Dendritic cell treated with granulocyte-macrophage colony-stimulating factor and Interleukin-4, amounts not matched to agents 40 ng/mL and 50 ng/mL, for 4 days (primary cell): ENCODE data around the gene ADAM23.

ENCODE experiments used
- H3K27ac Mint-ChIP-seq: one replicate; pipeline ENCODE4 v1.8.0; 2022; ENCODE audit warnings: mild to moderate bottlenecking, mixed read lengths
- H3K27me3 Mint-ChIP-seq: one replicate; pipeline ENCODE4 v1.8.0; 2022; ENCODE audit warnings: mild to moderate bottlenecking, mixed read lengths
- H3K36me3 Mint-ChIP-seq: one replicate; pipeline ENCODE4 v1.8.0; 2022; ENCODE audit warnings: low read depth, mixed read lengths
- H3K4me1 Mint-ChIP-seq: one replicate; pipeline ENCODE4 v1.8.0; 2022; ENCODE audit warnings: low read depth, mixed read lengths
- H3K4me3 Mint-ChIP-seq: one replicate; pipeline ENCODE4 v1.8.0; 2022; ENCODE audit warnings: mild to moderate bottlenecking, moderate library complexity, mixed read lengths
- H3K9me3 Mint-ChIP-seq: one replicate; pipeline ENCODE4 v1.8.0; 2022; ENCODE audit warnings: mixed read lengths
- intact Hi-C: fragments of 100-400 bp; cut with micrococcal nuclease; formaldehyde crosslinking; loops from one replicate; pipeline ENCODE4 v1.15.0; 2022

The ADAM23 gene

DNA sequence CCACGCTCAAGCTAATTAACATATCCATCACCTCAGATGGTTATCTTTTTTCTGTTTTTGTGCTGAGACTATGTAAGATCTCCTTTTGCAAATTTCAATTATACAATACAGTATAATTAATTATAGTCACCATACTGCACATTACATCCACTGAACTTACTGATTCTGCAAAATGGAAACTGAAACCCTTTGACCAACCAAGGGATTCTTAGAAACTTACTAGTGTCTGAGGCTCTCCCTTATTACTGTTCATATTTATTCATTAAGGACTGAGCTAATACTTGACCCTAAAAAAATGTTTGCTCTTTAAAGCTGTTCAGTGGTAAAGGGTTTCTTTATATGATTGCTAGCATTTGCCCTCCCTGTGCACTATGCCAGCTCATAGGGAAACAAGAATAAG is 50.7 kb downstream of the ADAM23 start:
- Mint-ChIP-seq H3K27me3 (no peaks in the 10 kb centered on the region), H3K9me3 (peaks cover 9% of the 10 kb centered on the region), H3K4me1 (no peaks in the 10 kb centered on the region), H3K4me3 (no peak overlapping the region), H3K36me3 (no peaks in the 10 kb centered on the region), H3K27ac (no peak overlapping the region)
- intact Hi-C loops = no loop called here

DNA sequence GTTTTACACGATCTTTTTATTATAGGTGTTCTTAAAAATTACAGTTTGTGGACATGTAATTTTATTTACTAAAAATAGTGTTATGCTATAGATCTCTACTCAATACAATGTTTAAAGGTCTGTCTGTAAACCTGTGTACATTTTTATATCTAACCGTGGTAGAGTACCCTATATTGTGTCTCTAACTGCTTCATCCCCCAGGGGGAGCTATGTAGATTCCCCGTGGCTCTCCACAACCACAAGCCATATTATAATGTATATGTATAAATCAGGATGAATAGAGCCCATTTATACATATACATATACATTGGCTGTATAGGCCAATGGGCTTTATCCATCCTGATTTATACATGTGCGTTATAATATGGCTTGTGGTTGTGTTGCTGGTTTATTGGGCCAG is 59.4 kb downstream of the ADAM23 start:
- H3K27me3 Mint-ChIP-seq = no peaks in the 10 kb centered on the region
- H3K4me1 Mint-ChIP-seq = no peaks in the 10 kb centered on the region
- H3K4me3 Mint-ChIP-seq = no peak overlapping the region
- H3K36me3 Mint-ChIP-seq = no peaks in the 10 kb centered on the region
- intact Hi-C loops = no loop called here
- H3K27ac Mint-ChIP-seq = no peak overlapping the region
- H3K9me3 Mint-ChIP-seq = no peaks in the 10 kb centered on the region

DNA sequence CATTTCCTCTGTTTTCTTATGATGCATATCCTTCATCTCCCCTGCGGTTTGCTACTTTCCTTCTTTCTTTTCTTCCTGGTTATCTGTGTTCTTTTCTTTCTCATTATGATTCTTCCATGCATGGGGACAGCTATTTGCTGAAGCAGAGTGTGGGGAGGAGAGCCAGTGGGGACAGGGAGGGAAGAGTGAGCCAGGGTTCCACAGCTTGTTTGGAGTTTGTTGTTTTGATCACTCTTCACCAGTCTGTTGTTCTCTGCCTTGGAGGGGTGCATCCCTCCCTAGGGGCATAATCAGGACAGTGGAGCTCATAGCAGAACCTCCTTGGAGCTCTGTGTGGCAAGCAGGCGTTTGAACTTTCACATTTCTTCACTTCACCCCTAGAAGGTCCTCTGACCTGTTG is 68.0 kb downstream of the ADAM23 start:
- Mint-ChIP-seq H3K9me3 (no peaks in the 10 kb centered on the region), H3K4me1 (no peaks in the 10 kb centered on the region), H3K4me3 (no peak overlapping the region), H3K27me3 (peaks cover 4% of the 10 kb centered on the region), H3K36me3 (no peaks in the 10 kb centered on the region), H3K27ac (no peak overlapping the region)
- intact Hi-C loops = no loop called here

DNA sequence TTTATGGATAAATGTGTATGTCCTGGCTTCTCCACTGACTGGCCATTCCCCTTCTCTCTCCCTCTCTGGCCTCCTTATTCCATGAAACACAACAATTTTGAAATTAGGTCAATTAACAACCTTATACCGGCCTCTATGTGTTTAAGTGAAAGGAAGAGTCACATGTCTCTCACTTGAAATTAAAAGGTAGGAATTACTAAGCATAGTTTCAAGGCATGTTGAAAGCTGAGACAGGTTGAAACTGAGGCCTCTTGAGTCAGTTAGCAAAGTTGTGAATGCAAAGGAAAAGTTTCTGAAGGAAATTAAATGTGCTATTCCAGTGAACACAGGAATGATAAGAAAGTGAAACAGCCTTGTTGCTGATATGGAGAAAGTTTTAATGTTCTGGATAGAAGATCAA is 69.7 kb downstream of the ADAM23 start:
- no peaks in the 10 kb centered on the region for H3K9me3 Mint-ChIP-seq
- no peaks in the 10 kb centered on the region for H3K4me1 Mint-ChIP-seq
- no peak overlapping the region for H3K4me3 Mint-ChIP-seq
- intact Hi-C loops = no loop called here
- H3K36me3 Mint-ChIP-seq = no peaks in the 10 kb centered on the region
- H3K27me3 Mint-ChIP-seq = peaks cover 4% of the 10 kb centered on the region
- no peak overlapping the region for H3K27ac Mint-ChIP-seq

DNA sequence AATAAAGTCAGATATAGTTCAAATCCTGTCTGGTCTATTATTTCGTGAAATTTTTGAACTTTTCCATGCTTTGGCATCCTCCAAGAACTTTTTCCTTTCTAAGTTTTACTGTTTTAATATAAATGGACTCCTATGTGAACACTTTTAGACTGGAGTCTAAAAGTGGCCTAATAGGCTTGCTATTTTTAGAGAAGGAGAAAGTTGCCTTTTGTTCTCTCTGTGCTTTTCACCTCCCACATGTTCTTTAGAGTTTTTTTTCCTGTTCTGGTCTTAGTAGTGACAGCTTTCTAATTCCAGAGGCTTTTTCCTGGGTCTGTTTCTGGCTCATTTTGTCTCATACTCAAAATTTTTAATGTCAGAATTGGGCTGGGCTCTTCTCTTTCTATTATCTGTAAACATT is 72.2 kb downstream of the ADAM23 start:
- Mint-ChIP-seq H3K27me3 (peaks cover 4% of the 10 kb centered on the region), H3K4me1 (no peaks in the 10 kb centered on the region), H3K4me3 (no peak overlapping the region), H3K36me3 (no peaks in the 10 kb centered on the region), H3K27ac (no peak overlapping the region), H3K9me3 (no peaks in the 10 kb centered on the region)
- intact Hi-C loops = no loop called here

DNA sequence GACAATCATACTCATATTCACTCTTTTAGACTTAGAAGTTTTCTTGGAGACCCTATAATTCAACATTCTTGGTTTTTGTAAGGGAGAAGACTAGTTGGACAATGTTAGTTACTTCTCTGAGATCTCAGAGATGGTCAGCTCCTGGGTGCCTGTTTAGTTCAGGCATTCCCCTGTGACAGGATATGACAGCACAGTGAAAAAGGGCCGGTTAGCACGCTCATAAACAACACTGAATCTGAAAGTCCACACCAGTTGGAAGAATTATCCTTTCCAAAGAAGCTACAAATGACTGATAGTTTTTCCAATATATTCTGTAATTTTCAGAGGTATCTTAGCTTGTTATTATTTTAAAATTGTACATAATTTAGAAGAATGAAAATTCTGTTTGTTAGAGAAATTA is 75.7 kb downstream of the ADAM23 start:
- intact Hi-C loops = no loop called here
- Mint-ChIP-seq H3K27me3 (no peaks in the 10 kb centered on the region), H3K36me3 (no peaks in the 10 kb centered on the region), H3K27ac (no peak overlapping the region), H3K4me1 (no peaks in the 10 kb centered on the region), H3K9me3 (no peaks in the 10 kb centered on the region), H3K4me3 (no peak overlapping the region)

DNA sequence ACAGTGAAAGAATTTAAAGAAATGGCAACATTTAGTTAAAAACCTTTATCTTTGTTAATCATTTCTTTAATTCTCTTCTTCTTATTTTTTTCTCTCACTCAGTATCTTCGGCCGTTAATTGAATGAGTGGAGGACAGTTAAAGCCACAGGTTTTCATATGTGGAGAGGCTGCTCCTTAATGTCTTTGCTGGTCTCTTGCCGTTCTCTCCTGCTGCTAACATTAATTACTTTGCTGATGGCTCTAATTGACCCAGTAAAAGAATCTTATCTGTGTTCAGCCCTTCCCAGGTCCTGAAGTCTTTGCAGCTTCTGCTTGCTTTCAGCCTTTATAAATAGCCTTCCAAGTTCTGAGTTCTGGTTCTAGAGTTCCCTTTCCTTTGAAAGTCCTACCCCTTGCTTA is 77.1 kb downstream of the ADAM23 start:
- H3K4me1 Mint-ChIP-seq = no peaks in the 10 kb centered on the region

DNA sequence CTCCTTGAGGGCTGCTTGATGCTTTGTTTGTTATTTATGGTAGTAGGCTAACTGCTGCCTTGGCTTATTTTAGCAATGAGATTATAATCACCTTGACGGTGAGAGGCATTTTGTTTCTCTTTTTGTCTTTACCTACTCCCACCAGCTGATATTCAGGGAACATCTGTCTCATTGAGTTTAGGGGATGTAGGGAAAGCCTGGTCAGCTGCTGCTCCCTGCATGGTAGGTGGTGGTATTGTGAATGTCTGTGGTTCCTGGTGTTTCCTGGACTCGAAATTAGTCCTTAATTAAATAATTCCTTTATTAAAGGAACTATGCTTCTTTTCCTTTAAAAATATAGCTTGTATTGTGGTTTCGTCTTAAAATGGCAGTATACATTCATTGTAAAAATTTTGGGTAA is 77.8 kb downstream of the ADAM23 start:
- no peaks in the 10 kb centered on the region for H3K27me3 Mint-ChIP-seq
- no peak overlapping the region for H3K27ac Mint-ChIP-seq
- no peak overlapping the region for H3K4me3 Mint-ChIP-seq
- intact Hi-C loops = no loop called here
- H3K36me3 Mint-ChIP-seq = no peaks in the 10 kb centered on the region
- H3K9me3 Mint-ChIP-seq = no peaks in the 10 kb centered on the region
- H3K4me1 Mint-ChIP-seq = no peaks in the 10 kb centered on the region

More for the DNA sequence above, 77.1 kb downstream of the ADAM23 start:
- H3K27me3 Mint-ChIP-seq = no peaks in the 10 kb centered on the region
- no peak overlapping the region for H3K4me3 Mint-ChIP-seq
- intact Hi-C loops = no loop called here
- no peaks in the 10 kb centered on the region for H3K9me3 Mint-ChIP-seq
- no peaks in the 10 kb centered on the region for H3K36me3 Mint-ChIP-seq
- no peak overlapping the region for H3K27ac Mint-ChIP-seq

DNA sequence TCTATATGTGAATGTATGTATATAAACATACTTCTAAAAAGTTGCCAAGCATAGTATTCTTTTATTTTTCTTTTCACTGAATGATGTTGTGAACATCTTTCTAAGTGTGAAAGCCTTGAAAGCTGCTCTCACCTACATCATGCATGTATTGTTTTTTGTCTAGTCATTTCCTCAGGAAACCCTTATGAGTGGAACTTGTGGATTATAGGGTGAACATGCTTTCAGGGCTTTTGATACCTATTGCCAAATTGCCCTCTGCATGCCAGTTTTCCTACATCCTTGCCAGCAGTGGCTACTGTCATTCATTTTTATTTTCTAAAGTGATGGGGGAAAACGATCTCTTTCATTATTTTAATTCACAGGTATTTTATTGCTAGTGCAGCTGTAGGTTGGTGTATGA is 78.3 kb downstream of the ADAM23 start:
- H3K36me3 Mint-ChIP-seq = no peaks in the 10 kb centered on the region
- H3K9me3 Mint-ChIP-seq = no peaks in the 10 kb centered on the region
- H3K4me3 Mint-ChIP-seq = no peak overlapping the region
- no peaks in the 10 kb centered on the region for H3K4me1 Mint-ChIP-seq
- intact Hi-C loops = no loop called here
- no peak overlapping the region for H3K27ac Mint-ChIP-seq
- H3K27me3 Mint-ChIP-seq = no peaks in the 10 kb centered on the region

DNA sequence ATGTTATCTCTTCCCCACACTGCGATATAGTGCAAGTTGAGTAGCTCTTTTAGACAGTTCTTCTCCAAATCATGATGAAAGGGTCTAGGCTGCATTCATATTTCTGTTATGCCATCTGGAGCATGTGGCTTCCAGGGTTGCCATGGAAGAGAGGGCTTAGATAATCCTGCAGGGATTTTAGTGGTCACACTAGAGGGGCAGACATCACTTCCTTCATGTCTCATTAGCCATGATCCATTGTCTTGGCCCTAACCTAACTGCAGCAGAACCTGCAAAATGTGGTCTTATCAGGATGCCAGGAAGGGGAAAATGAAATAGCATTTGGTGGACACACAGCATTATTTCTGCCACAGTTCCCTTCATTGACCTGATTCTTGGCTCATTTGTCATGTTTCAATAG is 83.1 kb downstream of the ADAM23 start:
- H3K9me3 Mint-ChIP-seq = no peaks in the 10 kb centered on the region
- intact Hi-C loops = no loop called here
- no peak overlapping the region for H3K4me3 Mint-ChIP-seq
- H3K4me1 Mint-ChIP-seq = no peaks in the 10 kb centered on the region
- H3K36me3 Mint-ChIP-seq = no peaks in the 10 kb centered on the region
- no peaks in the 10 kb centered on the region for H3K27me3 Mint-ChIP-seq
- H3K27ac Mint-ChIP-seq = no peak overlapping the region

DNA sequence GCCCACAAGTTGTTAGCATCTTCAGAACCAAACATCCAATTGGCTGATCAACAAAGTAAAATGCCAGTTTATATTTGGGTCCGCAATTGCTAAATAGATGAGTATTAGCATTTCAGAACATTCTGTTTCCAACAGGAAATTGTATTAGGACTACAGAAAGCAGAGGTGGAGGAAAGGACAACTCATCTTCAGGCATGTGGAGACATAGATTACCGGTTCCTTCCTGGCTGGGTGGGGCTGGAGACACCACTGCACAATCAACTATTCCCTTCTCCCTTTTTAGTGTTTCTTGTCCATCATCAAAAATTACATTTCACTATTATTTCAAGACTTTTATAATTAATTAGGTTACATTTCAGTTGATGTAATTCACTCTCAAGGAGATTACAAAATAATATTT is 83.8 kb downstream of the ADAM23 start:
- intact Hi-C loops = no loop called here
- Mint-ChIP-seq H3K9me3 (no peaks in the 10 kb centered on the region), H3K4me3 (no peak overlapping the region), H3K4me1 (no peaks in the 10 kb centered on the region), H3K27me3 (no peaks in the 10 kb centered on the region), H3K27ac (no peak overlapping the region), H3K36me3 (no peaks in the 10 kb centered on the region)

DNA sequence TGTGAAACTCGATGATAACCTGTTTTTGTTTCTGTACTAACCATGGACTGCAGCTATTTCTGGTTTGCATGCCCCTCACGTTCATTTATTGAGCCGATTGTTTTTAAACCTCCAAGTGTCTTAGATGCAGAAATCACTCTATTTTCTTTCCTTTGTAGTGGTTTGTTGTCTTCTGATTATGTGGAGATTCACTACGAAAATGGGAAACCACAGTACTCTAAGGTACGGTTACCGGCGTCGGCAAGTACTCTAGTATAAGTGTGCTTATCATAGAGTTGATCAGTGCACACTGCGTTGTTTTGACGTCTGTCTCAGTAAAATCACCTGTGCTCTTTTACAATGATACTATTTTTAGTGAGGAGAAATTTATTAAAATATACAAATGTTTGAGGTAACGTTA is 87.4 kb downstream of the ADAM23 start:
- Mint-ChIP-seq H3K27ac (no peak overlapping the region), H3K4me3 (no peak overlapping the region), H3K9me3 (no peaks in the 10 kb centered on the region), H3K4me1 (no peaks in the 10 kb centered on the region), H3K27me3 (no peaks in the 10 kb centered on the region), H3K36me3 (no peaks in the 10 kb centered on the region)
- intact Hi-C loops = no loop called here

DNA sequence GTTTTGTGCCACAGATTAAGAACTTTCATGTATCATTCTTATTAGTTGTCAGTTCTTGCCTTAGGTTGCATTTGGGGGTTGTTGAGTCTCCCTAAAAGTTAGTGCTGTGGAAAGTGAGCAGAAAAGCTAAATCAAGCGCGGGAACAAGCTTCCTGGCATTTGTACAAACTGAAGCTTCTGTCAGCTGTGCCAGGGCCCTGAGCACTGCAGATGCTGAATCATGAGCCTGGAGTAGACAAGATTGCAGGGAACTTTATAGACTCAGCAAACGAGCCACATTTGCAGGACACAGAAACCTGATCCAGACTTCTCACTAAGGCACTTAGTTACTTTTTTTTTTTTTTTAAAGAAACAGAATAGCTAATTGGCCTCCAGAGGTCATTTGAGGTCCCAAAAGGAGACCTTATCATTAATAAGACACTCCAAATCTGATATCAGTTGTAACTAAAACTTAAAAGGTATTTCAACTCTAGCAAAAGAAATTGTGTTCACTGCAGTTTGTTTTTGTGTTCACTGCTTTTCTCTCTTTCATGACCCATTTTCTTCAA is 88.7 kb downstream of the ADAM23 start:
- no peak overlapping the region for H3K4me3 Mint-ChIP-seq
- H3K4me1 Mint-ChIP-seq = no peaks in the 10 kb centered on the region
- no peak overlapping the region for H3K27ac Mint-ChIP-seq
- intact Hi-C loops = no loop called here
- H3K27me3 Mint-ChIP-seq = no peaks in the 10 kb centered on the region
- H3K9me3 Mint-ChIP-seq = no peaks in the 10 kb centered on the region
- no peaks in the 10 kb centered on the region for H3K36me3 Mint-ChIP-seq

DNA sequence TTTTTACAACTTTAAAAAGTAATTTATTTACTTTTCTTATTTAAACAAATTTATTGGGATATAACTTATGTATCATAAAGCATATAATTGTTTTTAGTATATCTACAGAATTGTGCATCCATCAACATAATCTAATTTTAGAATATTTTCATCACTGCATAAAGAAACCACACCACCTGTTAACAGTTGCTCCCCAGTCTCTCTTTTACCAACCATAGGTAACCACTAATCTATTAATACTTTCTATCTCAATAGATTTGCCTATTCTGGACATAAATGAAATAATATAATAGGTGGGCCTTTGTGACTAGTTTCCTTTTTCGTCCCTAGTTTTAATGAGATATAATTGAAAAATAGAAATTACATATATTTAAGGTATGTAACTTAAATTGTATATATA is 90.6 kb downstream of the ADAM23 start:
- no peaks in the 10 kb centered on the region for H3K36me3 Mint-ChIP-seq
- H3K4me3 Mint-ChIP-seq = no peak overlapping the region
- H3K9me3 Mint-ChIP-seq = no peaks in the 10 kb centered on the region
- H3K27ac Mint-ChIP-seq = no peak overlapping the region
- intact Hi-C loops = no loop called here
- H3K4me1 Mint-ChIP-seq = no peaks in the 10 kb centered on the region
- no peaks in the 10 kb centered on the region for H3K27me3 Mint-ChIP-seq

DNA sequence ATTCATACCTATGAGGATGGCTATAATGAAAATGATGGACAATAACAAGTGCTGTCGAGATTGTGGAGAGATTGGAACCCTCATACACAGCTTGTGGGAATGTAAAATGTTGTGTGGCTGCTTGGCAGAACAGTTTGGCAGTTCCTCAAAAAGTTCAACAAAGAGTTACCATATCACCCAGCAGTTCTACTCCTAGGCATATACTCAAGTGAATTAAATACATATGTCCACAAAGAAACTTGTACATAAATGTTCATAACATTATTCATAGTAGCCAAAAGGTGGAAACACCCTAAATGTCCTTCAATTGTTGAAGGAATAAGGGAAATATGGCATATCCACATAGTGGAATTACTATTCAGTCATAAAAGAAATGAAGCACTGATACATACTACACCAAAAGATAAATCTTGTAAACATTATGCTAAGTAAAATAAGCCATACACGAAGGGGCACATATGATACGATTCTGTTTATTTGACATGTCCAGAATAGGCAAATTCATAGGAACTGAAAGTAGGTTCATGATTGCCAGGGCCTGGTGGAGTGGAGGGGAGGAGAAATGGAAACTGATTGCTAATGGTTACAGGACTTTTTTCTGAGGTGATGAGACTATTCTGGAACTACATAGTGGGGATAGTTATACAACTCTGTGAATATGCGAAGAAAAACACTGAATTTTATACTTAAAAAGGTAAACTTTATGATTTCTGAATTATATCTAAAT is 92.1 kb downstream of the ADAM23 start:
- no peak overlapping the region for H3K27ac Mint-ChIP-seq
- H3K4me1 Mint-ChIP-seq = no peaks in the 10 kb centered on the region
- no peaks in the 10 kb centered on the region for H3K27me3 Mint-ChIP-seq
- H3K4me3 Mint-ChIP-seq = no peak overlapping the region
- intact Hi-C loops = no loop called here
- H3K9me3 Mint-ChIP-seq = no peaks in the 10 kb centered on the region
- H3K36me3 Mint-ChIP-seq = no peaks in the 10 kb centered on the region
